ENCODE results near the gene PGGT1B. TPM values are rescaled to one million over a fixed set of nuclear protein-coding genes. Genes with fewer than 3 reads are reported as not detected.

PGGT1B gene
- 16.1 to 24.5 TPM (median 19.3 TPM) in 5 replicates for total RNA-seq (2022; extraction: Qiagen RNA extraction; ENCODE audit: low read depth)

GRCh38 chr5:115262321-115263077 is at the start of gene PGGT1B:
Gene PGGT1B, minus strand, starts transcription at chr5:115262877. Its CDS starts 26 bp downstream, at chr5:115262851.

GRCh38 chr5:115296124-115297022 is 33.7 kb upstream of the PGGT1B start, which contains the start of gene CCDC112:
Gene CCDC112, minus strand, starts transcription at chr5:115296654. Its CDS starts 111 bp downstream, at chr5:115296543.

DNA sequence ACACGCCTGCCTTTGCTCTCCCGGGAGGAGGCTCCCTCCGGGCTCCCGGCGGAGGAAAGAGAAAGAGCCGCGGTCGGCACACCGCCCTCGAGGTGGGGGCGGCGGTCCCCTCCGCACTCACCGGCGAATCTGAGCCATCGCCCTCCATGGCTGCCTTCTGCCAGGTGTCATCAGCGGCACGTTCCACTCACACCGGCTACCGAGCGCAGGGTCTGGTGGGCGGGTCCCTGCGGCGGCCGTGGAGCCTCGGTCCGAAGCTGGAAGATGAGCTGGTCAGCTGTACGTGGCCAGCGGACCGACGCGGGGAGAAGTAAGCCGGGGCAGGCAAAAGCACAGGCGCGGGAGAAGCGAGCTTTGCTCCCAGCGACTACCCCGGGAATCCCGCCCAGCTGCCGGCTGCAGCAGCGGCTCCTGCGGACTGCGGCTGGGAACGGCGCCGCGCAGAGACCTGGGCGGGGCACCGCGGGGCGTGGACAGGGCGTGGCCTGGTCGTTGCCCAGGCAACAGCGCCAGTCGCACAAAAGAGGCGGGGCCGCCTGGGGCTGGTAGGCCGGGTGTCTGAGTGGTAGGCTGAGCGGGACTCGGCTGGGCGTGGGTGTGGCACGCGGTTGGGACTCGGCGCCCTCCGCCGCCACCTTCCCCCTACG is 93.1 kb downstream of the PGGT1B start, which contains the start of gene TRIM36:
TSS of gene TRIM36 (minus strand) at position 422 of the 647 bp plus-strand sequence. CDS start at position 148, 274 bp downstream.

Other genes with a start within 250 kb of the PGGT1B start
- gene TRIM36, start 93.0 kb downstream of the PGGT1B start, total RNA-seq (2022; extraction: Qiagen RNA extraction; ENCODE audit: low read depth) = 1.5 to 2.7 TPM (median 2.2 TPM) in 5 replicates
- gene CCDC112, start 33.8 kb upstream of the PGGT1B start, total RNA-seq (2022; extraction: Qiagen RNA extraction; ENCODE audit: low read depth) = 3.4 to 12.5 TPM (median 7.6 TPM) in 5 replicates